ENCODE measurements around the gene LIMD2. TPM values are rescaled to one million over a fixed set of nuclear protein-coding genes. Genes with fewer than 3 reads are reported as not detected.

The LIMD2 gene
- total and polyA plus RNA-seq, 2 of the 8 experiments (the other 6 are each of a cell fraction or from before 2014, with no cell fraction given), result 72.0 to 77.2 TPM

- TF ChIP-seq HDAC6 (IDR thresholded peaks at IDR 0.05; ENCODE audit: low read depth, low read length), result no peak
Observed at GRCh38 chr17:63706336-63707082, 6.6 kb upstream of the LIMD2 start (continued).
